DMS 273 (cell line): ENCODE data around the gene FAM124A.

Experiments
- DNase-seq: peaks from one replicate; lab custom pipeline; 2025; ENCODE audit not compliant: unreplicated experiment; lab: John Stamatoyannopoulos, UW

The FAM124A gene

GRCh38 chr13:51240178-51240577 lies 18.0 kb downstream of the FAM124A start:
- DNase-seq = no peak

GRCh38 chr13:51240958-51241357 lies 18.8 kb downstream of the FAM124A start:
- no peak for DNase-seq

GRCh38 chr13:51241720-51242119 lies 19.5 kb downstream of the FAM124A start:
- DNase-seq = no peak

- DNase-seq = no peak
These were observed 21.0 kb downstream of the FAM124A start for GRCh38 chr13:51243227-51243626.

- peak; percentile 34 for DNase-seq
These were observed 21.6 kb downstream of the FAM124A start for GRCh38 chr13:51243832-51244231.

- no peak for DNase-seq
These were observed 22.6 kb downstream of the FAM124A start for GRCh38 chr13:51244637-51245405.

GRCh38 chr13:51245583-51245982 lies 23.4 kb downstream of the FAM124A start:
- DNase-seq = no peak

- DNase-seq = no peak
These were observed 23.8 kb downstream of the FAM124A start for GRCh38 chr13:51246025-51246417.

GRCh38 chr13:51246418-51247277 lies 24.4 kb downstream of the FAM124A start:
- peak; percentile 20 for DNase-seq

- no peak for DNase-seq
These were observed 27.1 kb downstream of the FAM124A start for GRCh38 chr13:51249255-51249654.

GRCh38 chr13:51249770-51250741 lies 27.9 kb downstream of the FAM124A start:
- peak; percentile 51 for DNase-seq

- no peak for DNase-seq
These were observed 29.3 kb downstream of the FAM124A start for GRCh38 chr13:51251480-51251879.

GRCh38 chr13:51252954-51253532 lies 30.8 kb downstream of the FAM124A start:
- DNase-seq = no peak

- no peak for DNase-seq
These were observed 33.4 kb downstream of the FAM124A start for GRCh38 chr13:51255556-51255955.

- DNase-seq = no peak
These were observed 35.0 kb downstream of the FAM124A start for GRCh38 chr13:51257187-51257586.

GRCh38 chr13:51258612-51259548 lies 36.7 kb downstream of the FAM124A start:
- no peak for DNase-seq

- no peak for DNase-seq
These were observed 38.0 kb downstream of the FAM124A start for GRCh38 chr13:51260154-51260553.

- no peak for DNase-seq
These were observed 39.5 kb downstream of the FAM124A start for GRCh38 chr13:51261610-51262249.
